CD14-positive monocyte (primary cell): ENCODE measurements around the gene ACP1. TPM values are rescaled to one million over a fixed set of nuclear protein-coding genes. Genes with fewer than 3 reads are reported as not detected.
A peak's percentile ranks its signal among the peaks of the same experiment; 100 is the strongest.

Source experiments
- DNase-seq, 3 donors: peaks; one replicate each; pipeline ENCODE4 v3.0.0-alpha.2; 2011 to 2022
- H2AFZ ChIP-seq: 2 replicates; pipeline ENCODE4 v1.6.0; 2012; ENCODE audit warnings: mild to moderate bottlenecking, low read depth, low read length, inconsistent platforms; ENCODE audit not compliant: insufficient read depth, poor library complexity, severe bottlenecking
- H3K27ac ChIP-seq, 2 donors: 1 replicate in 1 of 2; 2 replicates in 1 of 2; pipeline ENCODE4 v1.5.1; 2012 to 2013; ENCODE audit warnings: low read length in 2 of 2, control low read depth in 1 of 2, inconsistent platforms in 1 of 2, low read depth in 1 of 2, mild to moderate bottlenecking in 1 of 2
- H3K27me3 ChIP-seq, 2 donors: one replicate each; pipeline versions ENCODE4 v1.6.0 to v1.6.1; 2011 to 2013; ENCODE audit warnings: low read length in 2 of 2; ENCODE audit not compliant: control insufficient read depth in 2 of 2, insufficient read depth in 2 of 2
- H3K36me3 ChIP-seq, 2 donors: replicated peaks in 1 of 2; 1 replicate in 1 of 2; 2 replicates in 1 of 2; pipeline versions ENCODE4 v1.5.1 to v1.6.1; 2012 to 2013; ENCODE audit warnings: low read length in 2 of 2, control low read depth in 1 of 2, inconsistent platforms in 1 of 2, mild to moderate bottlenecking in 1 of 2; ENCODE audit not compliant: insufficient read depth in 2 of 2, control insufficient read depth in 1 of 2
- H3K4me1 ChIP-seq, 2 donors: 1 replicate in 1 of 2; 2 replicates in 1 of 2; pipeline versions ENCODE4 v1.5.1 to v1.6.1; 2012 to 2013; ENCODE audit warnings: low read length in 2 of 2, control low read depth in 1 of 2, inconsistent platforms in 1 of 2, mild to moderate bottlenecking in 1 of 2, moderate library complexity in 1 of 2; ENCODE audit not compliant: insufficient read depth in 2 of 2, control insufficient read depth in 1 of 2
- H3K4me2 ChIP-seq: replicated peaks from 2 replicates; pipeline ENCODE3; 2012; ENCODE audit warnings: low read length, moderate library complexity, mild to moderate bottlenecking; ENCODE audit not compliant: poor library complexity, severe bottlenecking; ENCODE audit errors: extremely low read depth
- H3K4me3 ChIP-seq, 3 experiments: fragments of 200-600 bp in 1 of 3; sonication (generic) in 1 of 3; replicated peaks in 1 of 3; 1 replicate in 2 of 3; 2 replicates in 1 of 3; pipeline ENCODE4 v1.5.1; 2011 to 2013; ENCODE audit warnings: low read length in 3 of 3, mild to moderate bottlenecking in 3 of 3, control low read depth in 2 of 3, low read depth in 2 of 3, inconsistent platforms in 1 of 3, moderate library complexity in 1 of 3
- H3K79me2 ChIP-seq: 2 replicates; pipeline ENCODE4 v1.6.0; 2012; ENCODE audit warnings: mild to moderate bottlenecking, control low read depth, inconsistent platforms, low read length, moderate library complexity; ENCODE audit not compliant: insufficient read depth
- H3K9ac ChIP-seq: 2 replicates; pipeline ENCODE4 v1.6.0; 2017; ENCODE audit warnings: low read length, mild to moderate bottlenecking; ENCODE audit not compliant: insufficient read depth, poor library complexity, severe bottlenecking
- H3K9me3 ChIP-seq, 2 donors: replicated peaks in 1 of 2; 1 replicate in 1 of 2; 2 replicates in 1 of 2; pipeline versions ENCODE4 v1.5.1 to v1.6.1; 2012 to 2013; ENCODE audit warnings: low read length in 2 of 2, control low read depth in 1 of 2; ENCODE audit not compliant: control insufficient read depth in 1 of 2, insufficient read depth in 1 of 2
- H4K20me1 ChIP-seq: 2 replicates; pipeline ENCODE4 v1.6.0; 2012; ENCODE audit warnings: mild to moderate bottlenecking, low read length, control low read depth, moderate library complexity; ENCODE audit not compliant: insufficient read depth
- H3K27ac Mint-ChIP-seq, 7 donors: one replicate each; pipeline ENCODE4 v1.8.0; 2020; ENCODE audit warnings: mild to moderate bottlenecking in 7 of 7, mixed read lengths in 7 of 7, moderate library complexity in 6 of 7, inconsistent platforms in 2 of 7
- H3K27me3 Mint-ChIP-seq, 3 donors: one replicate each; pipeline ENCODE4 v1.8.0; 2021 to 2022; ENCODE audit warnings: low read depth in 3 of 3, mild to moderate bottlenecking in 3 of 3, mixed read lengths in 3 of 3, moderate library complexity in 3 of 3, inconsistent platforms in 1 of 3
- H3K36me3 Mint-ChIP-seq, 2 donors: one replicate each; pipeline ENCODE4 v1.8.0; 2020; ENCODE audit warnings: mixed read lengths in 2 of 2, inconsistent platforms in 1 of 2, mild to moderate bottlenecking in 1 of 2
- H3K4me1 Mint-ChIP-seq: one replicate; pipeline ENCODE4 v1.8.0; 2020; ENCODE audit warnings: mild to moderate bottlenecking, mixed read lengths
- H3K4me3 Mint-ChIP-seq, 2 donors: one replicate each; pipeline ENCODE4 v1.8.0; 2020; ENCODE audit warnings: mild to moderate bottlenecking in 2 of 2, mixed read lengths in 2 of 2, moderate library complexity in 1 of 2
- H3K9me3 Mint-ChIP-seq, 7 donors: one replicate each; pipeline ENCODE4 v1.8.0; 2020 to 2022; ENCODE audit warnings: mixed read lengths in 7 of 7, mild to moderate bottlenecking in 6 of 7, moderate library complexity in 6 of 7, inconsistent platforms in 2 of 7
- WGBS: methylation state at CpG from one replicate; pipeline ENCODE4 v1.1.5; 2013; ENCODE audit warnings: missing lambda C conversion rate; ENCODE audit not compliant: insufficient coverage; 5-methylcytosine and 5-hydroxymethylcytosine counted together
- intact Hi-C, 2 donors: fragments of 100-400 bp; cut with micrococcal nuclease; formaldehyde crosslinking; loops; one replicate each; pipeline versions ENCODE4 v1.15.0 to v1.15.1; 2023
- polyA plus RNA-seq, 3 donors: library from polyadenylated mRNA; depleted of rRNA in 1 of 3; unstranded in 2 of 3; stranded (reverse) in 1 of 3; fragments of 300-500 nt in 2 of 3; fragments of >200 nt in 1 of 3; fragmentation: Illumina TruSeq in 2 of 3; gene quantifications; 1 replicate in 2 of 3; 2 replicates in 1 of 3; pipeline ENCODE4 v1.2.3, GENCODE V29; 2012 to 2021
- TF ChIP-seq, protein P1 (sequence below): fragments of 200-600 bp; IDR thresholded peaks from one replicate; pipeline ENCODE4 v1.8.0; 2022; ENCODE audit warnings: antibody characterized with exemption, mild to moderate bottlenecking

The ACP1 gene
- polyA plus RNA-seq, 3 donors: 51.8 to 77.0 (median 73.2) TPM

GRCh38 chr2:268323-268722 lies 3.6 kb downstream of the ACP1 start:
- Histone ChIP-seq H3K27me3 (no peaks in the 10 kb centered on the region), H3K79me2 (peaks cover 91% of the 10 kb centered on the region), H3K36me3 (peaks cover 11 to 28% of the 10 kb centered on the region in 2 donors), H2AFZ (no peak overlapping the region), H3K4me2 (no peak overlapping the region), H3K9me3 (no peaks in the 10 kb centered on the region), H3K27ac (no peak overlapping the region), H4K20me1 (peaks cover 53% of the 10 kb centered on the region), H3K4me3 (no peak overlapping the region), H3K9ac (peak overlapping the region; percentile 13), H3K4me1 (peaks cover 16 to 20% of the 10 kb centered on the region in 2 donors)
- H3K36me3 Mint-ChIP-seq: peaks cover 23 to 24% of the 10 kb centered on the region in 2 donors
- no peak for DNase-seq
- H3K4me3 Mint-ChIP-seq: no peak overlapping the region
- TF ChIP-seq, protein P1, sequence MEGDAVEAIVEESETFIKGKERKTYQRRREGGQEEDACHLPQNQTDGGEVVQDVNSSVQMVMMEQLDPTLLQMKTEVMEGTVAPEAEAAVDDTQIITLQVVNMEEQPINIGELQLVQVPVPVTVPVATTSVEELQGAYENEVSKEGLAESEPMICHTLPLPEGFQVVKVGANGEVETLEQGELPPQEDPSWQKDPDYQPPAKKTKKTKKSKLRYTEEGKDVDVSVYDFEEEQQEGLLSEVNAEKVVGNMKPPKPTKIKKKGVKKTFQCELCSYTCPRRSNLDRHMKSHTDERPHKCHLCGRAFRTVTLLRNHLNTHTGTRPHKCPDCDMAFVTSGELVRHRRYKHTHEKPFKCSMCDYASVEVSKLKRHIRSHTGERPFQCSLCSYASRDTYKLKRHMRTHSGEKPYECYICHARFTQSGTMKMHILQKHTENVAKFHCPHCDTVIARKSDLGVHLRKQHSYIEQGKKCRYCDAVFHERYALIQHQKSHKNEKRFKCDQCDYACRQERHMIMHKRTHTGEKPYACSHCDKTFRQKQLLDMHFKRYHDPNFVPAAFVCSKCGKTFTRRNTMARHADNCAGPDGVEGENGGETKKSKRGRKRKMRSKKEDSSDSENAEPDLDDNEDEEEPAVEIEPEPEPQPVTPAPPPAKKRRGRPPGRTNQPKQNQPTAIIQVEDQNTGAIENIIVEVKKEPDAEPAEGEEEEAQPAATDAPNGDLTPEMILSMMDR: no peak
- H3K9me3 Mint-ChIP-seq: peaks cover 0 to 2% (median 0%) of the 10 kb centered on the region in 7 donors
- intact Hi-C loops: loop anchor here in 1 of 2 donors (10.0 kb wide), 1 partner anchor 406 kb away; the partner anchor contains the start of gene TMEM18
- peaks cover 43% of the 10 kb centered on the region for H3K4me1 Mint-ChIP-seq
- no peak overlapping the region for H3K27ac Mint-ChIP-seq
- peaks cover 2 to 9% (median 7%) of the 10 kb centered on the region in 3 donors for H3K27me3 Mint-ChIP-seq

DNA sequence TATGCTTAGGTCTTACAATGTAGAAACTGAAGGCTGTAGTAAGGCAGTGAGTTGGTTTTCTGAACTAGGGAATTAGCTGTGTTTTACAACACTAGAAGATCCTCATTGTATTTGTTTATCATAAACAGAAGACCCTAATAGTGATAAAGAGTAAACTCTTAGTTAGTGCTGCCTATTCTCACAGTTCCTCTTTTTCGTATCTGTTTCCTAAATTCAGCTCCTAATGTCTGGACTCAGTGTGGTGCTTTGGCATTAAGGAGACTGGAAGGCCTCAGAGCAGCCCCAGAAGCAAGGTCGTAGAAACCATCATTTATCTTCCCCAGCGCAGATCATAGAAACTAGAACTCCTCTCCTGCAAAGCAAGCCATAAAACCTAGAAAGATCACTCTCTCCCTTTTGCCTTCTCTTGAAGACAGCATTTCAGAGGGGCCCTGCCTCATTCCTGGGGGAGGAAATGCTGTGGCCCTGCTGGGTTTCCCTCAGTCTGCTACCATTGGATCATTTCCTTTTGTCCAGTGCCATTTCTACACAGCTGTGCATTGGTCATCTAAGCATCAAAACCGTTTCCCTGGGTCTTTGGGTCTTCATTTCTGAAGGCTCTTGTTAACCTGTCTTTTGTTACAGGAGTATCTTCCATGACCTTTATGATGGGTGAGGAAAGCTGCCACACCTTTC lies 4.7 kb downstream of the ACP1 start:
- peaks cover 63% of the 10 kb centered on the region for H4K20me1 ChIP-seq
- H3K27me3 ChIP-seq: no peaks in the 10 kb centered on the region
- H3K4me2 ChIP-seq: no peak overlapping the region

More for the DNA sequence above, 4.7 kb downstream of the ACP1 start:
- Histone ChIP-seq H3K9me3 (no peaks in the 10 kb centered on the region), H3K79me2 (peaks cover 89% of the 10 kb centered on the region), H3K36me3 (peaks cover 19 to 40% of the 10 kb centered on the region in 2 donors), H3K9ac (peak overlapping the region; percentile 13), H2AFZ (no peak overlapping the region), H3K4me3 (no peak overlapping the region), H3K4me1 (peaks cover 8 to 9% of the 10 kb centered on the region in 2 donors), H3K27ac (peak overlapping the region in 1 of 2 donors; percentile 42)
- Mint-ChIP-seq H3K9me3 (peaks cover 0 to 2% (median 0%) of the 10 kb centered on the region in 7 donors), H3K36me3 (peaks cover 26 to 30% of the 10 kb centered on the region in 2 donors), H3K27me3 (peaks cover 0 to 3% (median 0%) of the 10 kb centered on the region in 3 donors), H3K4me3 (no peak overlapping the region), H3K27ac (peak overlapping the region in 3 of 7 donors; percentile 6 to 68 (median 64)), H3K4me1 (peaks cover 39% of the 10 kb centered on the region)
- no CpG with 5 or more reads among the region's 4 CpGs for WGBS
- TF ChIP-seq, protein P1: no peak
- DNase-seq: no peak
- intact Hi-C loops: loop anchor here in 1 of 2 donors (10.0 kb wide), 1 partner anchor 405 kb away; the partner anchor contains the start of gene TMEM18
